Uterine smooth muscle cell (primary cell): Measurements from ENCODE around the gene GALNTL6. TPM values are rescaled to one million over a fixed set of nuclear protein-coding genes. Genes with fewer than 3 reads are reported as not detected.

Experiments used
- total RNA-seq: library from RNA; depleted of rRNA; stranded (reverse); fragments of >200 nt; gene quantifications from 2 replicates; pipeline ENCODE4 v1.2.3, GENCODE V29; 2014

GALNTL6 gene
- total RNA-seq = 0.11 and 0.12 TPM in 2 replicates

GRCh38 chr4:171812665-171813525 lies at the start of gene GALNTL6:
GALNTL6 (plus strand) TSS chr4:171813404.

